PC-9 (cell line): ENCODE measurements around the gene C1QL4. TPM values are rescaled to one million over a fixed set of nuclear protein-coding genes. Genes with fewer than 3 reads are reported as not detected.
A peak's percentile ranks its signal among the peaks of the same experiment; 100 is the strongest.

ENCODE experiments used
- BruUV-seq: library from RNA; stranded (reverse); fragments of 400-500 nt; replicated peaks from 2 replicates; lab custom pipeline; 2021; lab: Mats Ljungman, UMichigan
- CTCF ChIA-PET: fragments of 300-600 bp; sonication (Branson Sonifier 250); formaldehyde crosslinking; loops from one replicate; lab custom pipeline; 2022; ENCODE audit warnings: antibody characterized with exemption; lab: Charles Lee
- POLR2A ChIA-PET: fragments of 300-600 bp; sonication (Branson Sonifier 250); formaldehyde crosslinking; loops from one replicate; lab custom pipeline; 2022; ENCODE audit warnings: antibody characterized with exemption; ENCODE audit not compliant: unreplicated experiment; lab: Charles Lee
- DNase-seq, 2 experiments: peaks; one replicate each; pipeline versions ENCODE4 v3.0.0 to v3.0.0-alpha.2; 2015 to 2022; ENCODE audit warnings: mixed read lengths in 1 of 2
- H2AFZ ChIP-seq: fragments of 200-600 bp; sonication (generic); 2 replicates; pipeline ENCODE4 v1.8.1; 2017; ENCODE audit warnings: antibody characterized with exemption
- H3F3A ChIP-seq: fragments of 200-600 bp; sonication (generic); 2 replicates; pipeline ENCODE4 v1.8.1; 2017; ENCODE audit warnings: antibody characterized with exemption, mild to moderate bottlenecking, low read depth; ENCODE audit not compliant: insufficient read depth
- H3K27ac ChIP-seq: fragments of 200-600 bp; sonication (generic); 2 replicates; pipeline ENCODE4 v1.6.1; 2016; ENCODE audit warnings: mixed run types
- H3K27me3 ChIP-seq: fragments of 200-600 bp; sonication (generic); 2 replicates; pipeline ENCODE4 v1.6.1; 2016; ENCODE audit warnings: low read depth, mixed run types; ENCODE audit not compliant: insufficient read depth
- H3K36me3 ChIP-seq: fragments of 200-600 bp; sonication (generic); 2 replicates; pipeline ENCODE4 v1.6.1; 2016; ENCODE audit warnings: low read depth, mixed run types
- H3K4me1 ChIP-seq: fragments of 200-600 bp; sonication (generic); replicated peaks from 2 replicates; pipeline ENCODE4 v1.6.1; 2016; ENCODE audit warnings: mixed run types; ENCODE audit not compliant: insufficient read depth
- H3K4me2 ChIP-seq: fragments of 200-600 bp; sonication (generic); 2 replicates; pipeline ENCODE4 v1.6.1; 2017; ENCODE audit warnings: mixed run types
- H3K4me3 ChIP-seq: fragments of 200-600 bp; sonication (generic); 2 replicates; pipeline ENCODE4 v1.6.1; 2016; ENCODE audit warnings: mixed run types
- H3K79me2 ChIP-seq: fragments of 200-600 bp; sonication (generic); 2 replicates; pipeline ENCODE4 v1.6.1; 2017; ENCODE audit warnings: low read depth, mixed run types
- H3K9me2 ChIP-seq: fragments of 200-600 bp; sonication (generic); 2 replicates; pipeline ENCODE4 v1.8.1; 2017; ENCODE audit warnings: mild to moderate bottlenecking; ENCODE audit not compliant: insufficient read depth
- H3K9me3 ChIP-seq: fragments of 200-600 bp; sonication (generic); 2 replicates; pipeline ENCODE4 v1.8.1; 2016; ENCODE audit warnings: low read depth; ENCODE audit not compliant: insufficient read depth
- H4K20me1 ChIP-seq: fragments of 200-600 bp; sonication (generic); 2 replicates; pipeline ENCODE4 v1.8.1; 2017; ENCODE audit not compliant: insufficient read depth
- EZH2 ChIP-seq: fragments of 200-600 bp; sonication (generic); IDR thresholded peaks from 2 replicates; pipeline ENCODE4 v1.8.0; 2017; ENCODE audit warnings: antibody characterized with exemption, low read depth
- intact Hi-C: fragments of 100-400 bp; cut with micrococcal nuclease; formaldehyde crosslinking; loops from one replicate; pipeline ENCODE4 v1.10.0; 2022; ENCODE audit not compliant: unreplicated experiment
- total RNA-seq: library from RNA; stranded (reverse); gene quantifications from 2 replicates; pipeline ENCODE4 v1.2.3, GENCODE V29; 2021
- TF ChIP-seq, protein P1 (sequence below): fragments of 200-600 bp; sonication (generic); conservative IDR thresholded peaks from 2 replicates; pipeline ENCODE4 v1.6.1; 2017; ENCODE audit warnings: mixed run types, antibody characterized with exemption, mild to moderate bottlenecking, moderate library complexity

C1QL4 gene
- total RNA-seq, 1 experiment from 2014 or later: 0.22 TPM

DNA sequence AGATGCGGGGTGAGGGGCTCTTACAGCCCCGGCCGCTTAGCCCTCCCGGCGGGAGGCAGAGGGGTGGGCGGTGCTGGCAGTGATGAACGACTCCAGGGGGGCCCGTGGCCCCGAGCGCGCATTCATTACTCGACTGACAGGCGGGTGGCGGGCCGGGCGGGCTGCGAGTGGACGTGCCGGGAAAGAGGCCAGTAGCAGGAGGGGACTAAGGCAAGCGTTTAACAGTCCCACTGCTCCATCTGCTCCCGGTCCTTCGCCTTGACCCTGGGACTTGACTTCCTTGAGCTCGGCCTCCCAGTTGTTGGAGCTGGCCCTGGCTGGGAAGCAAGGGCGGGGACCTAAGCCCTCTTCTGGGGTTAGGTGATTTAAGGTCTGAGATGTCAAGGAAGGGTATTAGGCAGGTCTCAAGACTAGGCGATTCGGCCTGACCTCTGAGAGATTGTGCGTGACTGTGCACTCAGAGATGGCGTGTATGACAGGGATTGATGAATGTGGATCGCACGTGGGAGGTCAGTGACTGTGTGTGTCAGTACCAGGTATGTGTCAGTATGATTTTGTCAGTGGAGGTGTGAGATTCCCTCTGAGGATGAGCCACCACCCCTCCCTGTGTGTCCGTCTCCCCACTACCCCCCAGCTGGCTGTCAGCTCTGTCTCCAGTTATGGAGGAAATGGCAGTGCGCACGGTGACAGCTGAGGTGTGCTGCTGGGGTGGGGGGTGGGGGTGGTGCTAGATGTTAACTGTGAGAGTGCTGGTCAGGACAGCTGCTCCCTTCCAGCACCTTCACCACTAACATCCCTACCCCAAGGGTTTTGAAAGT lies 6.1 kb upstream of the C1QL4 start:
- Histone ChIP-seq H3K79me2 (no peaks in the 10 kb centered on the region), H2AFZ (no peak overlapping the region), H3K9me2 (no peaks in the 10 kb centered on the region), H3K27me3 (peaks cover 45% of the 10 kb centered on the region), H3K9me3 (no peaks in the 10 kb centered on the region), H3K4me1 (peaks cover 26% of the 10 kb centered on the region), H3K4me2 (peak overlapping the region; percentile 26; the same call in 1 of the 2 replicates), H3F3A (peaks cover 12% of the 10 kb centered on the region; the same call in 1 of the 2 replicates), H3K27ac (no peak overlapping the region), H4K20me1 (no peaks in the 10 kb centered on the region), H3K36me3 (no peaks in the 10 kb centered on the region), H3K4me3 (no peak overlapping the region)
- intact Hi-C loops: loop anchor here (5.0 kb wide), 1 partner anchor 281 kb away; the partner anchor contains the start of gene KMT2D
- DNase-seq: no peak
- no peak for TF ChIP-seq EZH2
- TF ChIP-seq, protein P1, sequence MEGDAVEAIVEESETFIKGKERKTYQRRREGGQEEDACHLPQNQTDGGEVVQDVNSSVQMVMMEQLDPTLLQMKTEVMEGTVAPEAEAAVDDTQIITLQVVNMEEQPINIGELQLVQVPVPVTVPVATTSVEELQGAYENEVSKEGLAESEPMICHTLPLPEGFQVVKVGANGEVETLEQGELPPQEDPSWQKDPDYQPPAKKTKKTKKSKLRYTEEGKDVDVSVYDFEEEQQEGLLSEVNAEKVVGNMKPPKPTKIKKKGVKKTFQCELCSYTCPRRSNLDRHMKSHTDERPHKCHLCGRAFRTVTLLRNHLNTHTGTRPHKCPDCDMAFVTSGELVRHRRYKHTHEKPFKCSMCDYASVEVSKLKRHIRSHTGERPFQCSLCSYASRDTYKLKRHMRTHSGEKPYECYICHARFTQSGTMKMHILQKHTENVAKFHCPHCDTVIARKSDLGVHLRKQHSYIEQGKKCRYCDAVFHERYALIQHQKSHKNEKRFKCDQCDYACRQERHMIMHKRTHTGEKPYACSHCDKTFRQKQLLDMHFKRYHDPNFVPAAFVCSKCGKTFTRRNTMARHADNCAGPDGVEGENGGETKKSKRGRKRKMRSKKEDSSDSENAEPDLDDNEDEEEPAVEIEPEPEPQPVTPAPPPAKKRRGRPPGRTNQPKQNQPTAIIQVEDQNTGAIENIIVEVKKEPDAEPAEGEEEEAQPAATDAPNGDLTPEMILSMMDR: no peak
- POLR2A ChIA-PET: interaction anchor here (0.6 kb wide), 1 partner anchor 100 kb away, joined by 7 read pairs; no protein-coding TSS in a partner anchor
- no TSS peak for BruUV-seq
- CTCF ChIA-PET: interaction anchor here (0.6 to 1.2 kb wide), 3 partner anchors 12 to 77 kb away, joined by 3 to 6 read pairs (median 4); no protein-coding TSS in a partner anchor

DNA sequence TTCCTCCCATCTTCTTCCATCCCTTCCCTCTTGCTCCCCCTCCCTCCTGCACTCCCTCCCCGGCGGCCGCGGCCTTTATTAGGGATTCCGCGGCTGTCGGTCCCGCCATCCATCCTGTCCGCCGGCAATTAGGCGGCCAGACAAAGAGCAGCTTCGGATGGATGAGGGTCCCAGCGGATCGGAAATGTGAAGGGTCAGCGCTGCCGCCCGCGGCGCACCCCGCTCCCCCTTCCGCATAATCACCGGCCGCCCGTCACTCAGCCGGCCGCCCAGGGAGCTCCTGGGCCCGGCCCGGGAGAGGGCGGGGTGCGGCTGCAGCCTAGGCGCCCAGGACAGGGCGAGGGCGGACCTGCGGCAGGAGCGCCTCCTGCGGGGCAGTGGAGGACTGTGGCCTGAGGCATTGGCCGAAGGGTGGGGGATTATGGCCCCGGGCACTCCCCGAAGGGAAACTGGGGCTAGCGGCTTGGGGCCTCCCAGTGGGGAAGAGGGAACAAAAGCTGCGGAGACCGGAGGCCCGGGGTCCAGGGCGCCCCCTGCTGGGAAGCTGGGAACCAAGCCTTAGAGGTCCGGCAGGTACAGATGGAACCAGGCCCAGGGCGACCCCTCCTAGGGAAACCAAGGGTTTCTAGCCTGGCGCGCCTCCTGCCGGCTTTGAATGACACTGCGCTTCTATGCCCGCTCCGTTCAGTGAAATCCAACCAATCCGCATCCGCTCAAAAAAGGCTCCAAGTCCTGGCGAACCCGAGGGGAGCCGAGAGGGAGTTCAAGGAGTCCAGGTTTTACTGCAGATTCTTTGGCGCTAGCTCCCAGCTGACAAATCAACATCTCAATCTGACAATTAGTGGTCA lies 5.3 kb upstream of the C1QL4 start:
- Histone ChIP-seq H3K27me3 (peaks cover 44% of the 10 kb centered on the region), H3K36me3 (no peaks in the 10 kb centered on the region), H4K20me1 (no peaks in the 10 kb centered on the region), H3K9me2 (no peaks in the 10 kb centered on the region), H3K4me1 (peaks cover 19% of the 10 kb centered on the region), H3K4me3 (no peak overlapping the region), H3K9me3 (no peaks in the 10 kb centered on the region), H3F3A (peaks cover 12% of the 10 kb centered on the region; the same call in 1 of the 2 replicates), H3K27ac (no peak overlapping the region), H2AFZ (no peak overlapping the region), H3K4me2 (peak overlapping the region; percentile 26; the same call in 1 of the 2 replicates), H3K79me2 (no peaks in the 10 kb centered on the region)
- no TSS peak for BruUV-seq
- TF ChIP-seq, protein P1: peak; percentile 71
- no peak for TF ChIP-seq EZH2
- intact Hi-C loops: loop anchor here (5.0 kb wide), 1 partner anchor 280 kb away; the partner anchor contains the start of gene KMT2D
- POLR2A ChIA-PET: interaction anchor here (0.6 kb wide), 1 partner anchor 100 kb away, joined by 7 read pairs; no protein-coding TSS in a partner anchor
- peak in 1 of 2 experiments; percentile 74 for DNase-seq
- CTCF ChIA-PET: interaction anchor here (0.5 to 1.2 kb wide), 4 partner anchors 13 to 322 kb away, joined by 3 to 6 read pairs (median 4); no protein-coding TSS in a partner anchor

DNA sequence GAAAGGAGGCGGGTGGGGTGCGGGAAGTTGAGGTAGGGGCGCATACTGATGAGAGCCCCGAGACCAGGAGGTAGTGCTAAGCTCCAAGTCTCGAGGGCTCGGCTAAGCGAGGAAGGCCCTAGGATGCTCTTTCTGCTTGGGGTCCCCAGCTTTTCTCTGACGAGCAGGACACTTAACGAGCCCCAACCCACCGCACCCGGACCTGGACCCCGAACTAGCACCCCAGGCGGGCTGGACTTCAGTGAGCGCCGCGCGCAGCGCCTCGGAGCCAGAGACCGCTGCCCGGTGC lies 4.7 kb upstream of the C1QL4 start:
- peaks cover 14% of the 10 kb centered on the region for H3K4me1 ChIP-seq
- CTCF ChIA-PET: interaction anchor here (0.5 to 1.2 kb wide), 5 partner anchors 13 to 321 kb away, joined by 3 to 7 read pairs (median 3); no protein-coding TSS in a partner anchor
- no peaks in the 10 kb centered on the region for H3K36me3 ChIP-seq
- POLR2A ChIA-PET: no interaction called here
- H3K79me2 ChIP-seq: no peaks in the 10 kb centered on the region
- no peak overlapping the region for H3K4me3 ChIP-seq
- no peaks in the 10 kb centered on the region for H3K9me3 ChIP-seq
- H2AFZ ChIP-seq: no peak overlapping the region
- no peak for DNase-seq
- H3K4me2 ChIP-seq: no peak overlapping the region
- TF ChIP-seq, protein P1: no peak
- no peak for TF ChIP-seq EZH2
- intact Hi-C loops: loop anchor here (5.0 kb wide), 1 partner anchor 279 kb away; the partner anchor contains the start of gene KMT2D
- no peak overlapping the region for H3K27ac ChIP-seq
- H4K20me1 ChIP-seq: no peaks in the 10 kb centered on the region
- H3K27me3 ChIP-seq: peaks cover 38% of the 10 kb centered on the region
- no TSS peak for BruUV-seq
- H3K9me2 ChIP-seq: no peaks in the 10 kb centered on the region
- H3F3A ChIP-seq: peaks cover 12% of the 10 kb centered on the region; the same call in 1 of the 2 replicates
